ENCODE data around the gene KLHL36.

KLHL36 gene

GRCh38 chr16:84699712-84700445 lies 51.6 kb downstream of the KLHL36 start, which contains the start of gene USP10:
USP10 (plus strand) TSS chr16:84700000; CDS start chr16:84700091, 91 bp downstream.
- DNase-seq, result peak; percentile 94

- peak; percentile 77 for DNase-seq
Observed at GRCh38 chr16:84700446-84701300, 52.4 kb downstream of the KLHL36 start.

GRCh38 chr16:84703681-84704080 lies 55.4 kb downstream of the KLHL36 start:
- no peak for DNase-seq

GRCh38 chr16:84704253-84704652 lies 55.9 kb downstream of the KLHL36 start:
- DNase-seq, result no peak

GRCh38 chr16:84706856-84707255 lies 58.5 kb downstream of the KLHL36 start:
- no peak for DNase-seq

- no peak for DNase-seq
Observed at GRCh38 chr16:84709609-84710008, 61.3 kb downstream of the KLHL36 start.

GRCh38 chr16:84710686-84711085 lies 62.4 kb downstream of the KLHL36 start:
- DNase-seq, result no peak
